GM18505 (cell line): Measurements from ENCODE around the gene CENPV.
"Not testable (repeated sequence)": the region's sequence is repeated elsewhere in the genome, so short reads cannot be mapped to it uniquely, and the experiment has no call there.

Experiments
- ATAC-seq: cut with Tn5 transposase; IDR thresholded peaks from one replicate; pipeline ENCODE4 v1.9.1; 2021; ENCODE audit not compliant: unreplicated experiment
- POLR2A ChIP-seq: IDR thresholded peaks from 4 replicates; pipeline ENCODE4 v1.6.1; 2011; ENCODE audit warnings: borderline replicate concordance; ENCODE audit not compliant: insufficient read depth, insufficient read length; ENCODE audit errors: extremely low read depth

The CENPV gene

GRCh38 chr17:16314859-16315258 lies 38.4 kb downstream of the CENPV start:
- no peak for ATAC-seq
- no peak for TF ChIP-seq POLR2A

- no peak for TF ChIP-seq POLR2A
- ATAC-seq: no peak
Measured at GRCh38 chr17:16314189-16314588, 39.1 kb downstream of the CENPV start.

- TF ChIP-seq POLR2A: no peak
- no peak for ATAC-seq
Measured at GRCh38 chr17:16313139-16314090, 39.9 kb downstream of the CENPV start.

DNA sequence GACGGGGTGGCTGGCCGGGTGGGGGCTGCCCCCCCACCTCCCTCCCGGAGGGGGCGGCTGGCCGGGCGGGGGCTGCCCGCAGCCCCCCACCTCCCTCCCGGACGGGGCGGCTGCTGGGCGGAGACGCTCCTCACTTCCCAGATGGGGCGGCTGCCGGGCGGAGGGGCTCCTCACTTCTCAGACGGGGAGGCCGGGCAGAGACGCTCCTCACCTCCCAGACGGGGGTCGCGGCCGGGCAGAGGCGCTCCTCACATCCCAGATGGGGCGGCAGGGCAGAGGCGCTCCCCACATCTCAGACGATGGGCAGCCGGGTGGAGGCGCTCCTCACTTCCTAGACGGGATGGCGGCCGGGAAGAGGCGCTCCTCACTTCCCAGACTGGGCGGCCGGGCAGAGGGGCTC lies 41.2 kb downstream of the CENPV start:
- ATAC-seq: not testable (repeated sequence)

DNA sequence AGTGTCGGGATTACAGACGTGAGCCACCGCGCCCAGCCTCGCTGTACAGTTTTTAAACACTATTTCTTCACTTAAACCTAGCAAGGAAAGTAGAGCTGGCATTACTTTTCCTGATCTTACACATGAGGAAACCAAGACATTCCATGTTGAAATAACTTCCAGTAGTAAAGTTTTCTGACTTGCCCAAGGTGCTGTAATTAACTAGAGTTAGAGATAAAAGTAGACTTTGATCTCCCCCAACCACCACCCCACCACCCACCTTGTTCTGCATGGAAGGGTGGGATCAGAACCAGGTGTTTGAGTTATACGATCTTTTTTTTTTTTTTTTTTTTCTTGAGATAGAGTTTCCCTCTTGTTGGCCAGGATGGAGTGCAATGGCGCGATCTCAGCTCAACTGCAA lies 47.1 kb downstream of the CENPV start:
- TF ChIP-seq POLR2A: no peak
- ATAC-seq: no peak

DNA sequence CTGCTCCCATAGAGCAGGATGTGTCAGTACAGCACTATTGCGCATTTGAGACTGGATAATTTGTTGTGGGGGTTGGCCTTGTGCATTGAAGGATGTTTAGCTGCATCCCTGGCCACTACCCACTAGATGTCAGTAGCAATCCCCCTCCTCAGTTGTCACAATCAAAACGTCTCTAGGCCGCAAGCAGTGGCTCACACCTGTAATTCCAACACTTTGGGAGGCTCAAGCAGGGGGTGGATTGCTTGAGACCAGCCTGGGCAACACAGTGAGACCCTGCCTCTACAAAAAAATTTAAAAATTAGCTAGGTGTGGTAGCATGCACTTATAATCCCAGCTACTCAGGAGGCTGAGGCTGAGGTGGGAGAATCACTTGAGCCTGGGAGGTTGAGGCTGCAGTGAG lies 48.4 kb downstream of the CENPV start:
- ATAC-seq: no peak

DNA sequence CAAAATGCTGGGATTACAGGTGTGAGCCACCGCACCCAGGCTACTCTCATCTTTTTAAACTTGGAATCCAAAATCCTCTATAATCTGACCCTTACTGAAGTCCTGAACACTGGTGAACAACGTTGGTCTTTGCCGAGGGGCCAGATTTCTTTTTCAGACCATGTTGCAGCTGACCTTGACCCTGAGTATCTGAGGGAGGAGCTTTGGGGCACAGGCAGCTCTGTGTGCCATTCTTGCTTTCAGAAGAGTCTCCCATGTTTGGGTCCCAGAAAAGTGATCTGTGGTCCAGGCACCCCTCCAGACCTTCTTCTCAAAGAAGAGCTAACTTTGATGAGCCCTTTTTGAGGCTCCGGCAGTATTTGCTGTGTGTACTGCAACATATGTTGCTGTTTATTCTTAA lies 50.4 kb downstream of the CENPV start:
- no peak for TF ChIP-seq POLR2A
- ATAC-seq: no peak

More for the DNA sequence above, 48.4 kb downstream of the CENPV start:
- no peak for TF ChIP-seq POLR2A

DNA sequence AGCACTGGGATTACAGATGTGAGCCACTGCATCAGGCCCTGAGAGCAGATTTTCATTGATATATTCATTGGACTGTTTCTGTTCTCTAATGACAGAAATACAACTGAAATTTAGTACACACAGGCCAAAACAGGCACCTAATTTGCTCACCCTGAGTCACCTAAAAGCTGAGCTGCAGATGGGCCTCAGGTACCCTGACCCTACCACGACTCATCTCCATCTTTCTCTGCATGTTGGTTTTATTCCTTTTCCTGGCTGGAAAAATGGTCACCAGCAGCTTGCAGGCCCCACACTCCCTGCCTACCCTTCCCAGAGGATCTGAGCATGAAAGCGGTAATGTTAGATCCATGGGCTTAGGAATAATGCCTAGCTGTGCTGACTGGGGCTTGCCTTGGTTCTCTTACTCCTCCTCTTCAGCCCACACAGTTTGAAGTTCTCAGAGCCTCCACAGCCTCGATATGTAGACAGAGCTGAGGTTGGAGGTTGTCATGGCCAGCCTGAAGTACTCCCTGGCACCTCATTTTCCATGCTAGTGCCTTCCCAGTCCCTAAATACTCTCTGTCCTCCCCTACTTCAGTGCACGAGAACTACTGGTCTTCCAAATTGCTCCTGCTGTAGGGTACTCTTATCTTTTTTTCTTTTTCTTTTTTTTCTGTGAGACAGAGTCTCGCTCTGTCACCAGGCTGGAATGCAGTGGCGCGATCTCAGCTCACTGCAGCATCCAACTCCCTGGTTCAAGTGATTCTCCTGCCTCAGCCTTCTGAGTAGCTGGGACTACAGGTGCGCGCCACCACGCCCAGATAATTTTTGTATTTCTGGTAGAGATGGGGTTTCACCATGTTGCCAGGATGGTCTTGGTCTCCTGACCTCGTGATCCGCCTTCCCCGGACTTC lies 51.1 kb downstream of the CENPV start:
- ATAC-seq: no peak
- no peak for TF ChIP-seq POLR2A

DNA sequence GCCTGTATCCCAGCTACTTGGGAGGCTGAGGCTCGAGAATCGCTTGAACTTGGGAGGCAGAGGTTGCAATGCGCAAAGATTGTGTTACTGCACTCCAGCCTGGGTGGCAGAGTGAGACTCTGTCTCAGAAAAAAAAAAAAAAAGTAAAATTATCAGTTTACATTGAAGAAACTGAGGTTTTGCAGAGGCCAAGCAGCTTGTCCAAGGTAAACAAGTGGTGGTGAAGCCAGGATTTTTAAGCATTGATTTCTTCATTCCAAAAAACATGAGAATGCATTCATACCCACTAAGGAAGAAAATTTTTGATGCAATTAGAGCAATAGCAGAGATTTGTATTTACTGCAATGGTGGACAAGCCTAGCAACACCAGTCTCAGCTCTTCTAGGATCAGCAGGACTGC lies 52.7 kb downstream of the CENPV start:
- no peak for TF ChIP-seq POLR2A
- ATAC-seq: no peak

DNA sequence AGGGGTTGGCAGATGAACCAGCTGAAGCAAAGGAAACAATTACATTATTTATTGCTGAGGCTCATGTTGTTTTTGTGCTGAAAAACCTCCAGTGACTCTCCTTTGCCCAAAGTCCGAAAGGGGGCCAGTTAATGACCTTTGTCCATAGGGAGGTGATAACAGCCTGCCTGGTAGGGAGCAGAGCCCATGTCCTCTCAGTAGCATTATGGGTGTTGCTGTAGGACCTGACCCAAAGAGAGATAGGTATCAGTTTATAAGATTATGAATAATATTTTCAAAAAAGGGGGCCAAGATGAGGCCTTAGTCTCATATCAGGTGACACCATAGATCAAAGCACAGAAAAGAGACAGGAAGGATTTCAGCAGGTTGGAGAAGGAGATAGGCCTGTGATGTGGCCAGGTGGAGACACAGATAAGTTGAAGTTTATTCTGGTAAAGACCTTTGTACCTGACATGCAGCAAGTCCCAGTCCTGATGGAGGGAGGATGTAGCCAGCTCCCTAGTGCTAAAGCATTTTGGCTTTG lies 55.1 kb downstream of the CENPV start:
- no peak for ATAC-seq
- no peak for TF ChIP-seq POLR2A

- no peak for ATAC-seq
- TF ChIP-seq POLR2A: no peak
Measured at GRCh38 chr17:16297367-16298139, 55.7 kb downstream of the CENPV start.

DNA sequence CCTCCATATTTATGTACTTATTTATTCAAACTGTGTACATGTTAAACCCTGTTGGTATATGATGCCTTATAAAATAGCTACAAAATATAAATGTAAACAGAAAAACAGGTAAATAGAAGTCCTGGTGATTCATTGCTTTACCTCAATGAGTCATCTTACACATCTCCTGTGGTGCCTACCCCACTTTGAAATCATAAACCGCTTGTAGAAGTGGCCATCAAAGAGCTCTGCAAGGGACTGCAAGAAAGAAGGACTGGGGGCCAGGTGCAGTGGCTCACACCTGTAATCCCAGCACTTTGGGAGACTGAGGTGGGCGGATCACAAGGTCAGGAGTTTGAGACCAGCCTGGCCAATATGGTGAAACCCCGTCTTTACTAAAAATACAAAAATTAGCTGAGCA lies 57.2 kb downstream of the CENPV start:
- ATAC-seq: not testable (repeated sequence)

- no peak for ATAC-seq
- no peak for TF ChIP-seq POLR2A
Measured at GRCh38 chr17:16294560-16294959, 58.7 kb downstream of the CENPV start.
